GM06990 (cell line): ENCODE data around the gene SLC6A11.

Source experiments
- DNase-seq: peaks from one replicate; pipeline ENCODE4 v3.0.0-alpha.2; 2011; ENCODE audit not compliant: insufficient read length; ENCODE audit errors: extremely low read depth
- H3K27me3 ChIP-seq: replicated peaks from 2 replicates; pipeline ENCODE4 v1.6.0; 2011; ENCODE audit warnings: low read length; ENCODE audit not compliant: control insufficient read depth, insufficient read depth
- H3K36me3 ChIP-seq: 2 replicates; pipeline ENCODE4 v1.5.1; 2011; ENCODE audit warnings: low read length; ENCODE audit not compliant: control insufficient read depth, insufficient read depth
- H3K4me3 ChIP-seq: replicated peaks from 2 replicates; pipeline ENCODE4 v1.5.1; 2011; ENCODE audit warnings: low read depth, mild to moderate bottlenecking, control low read depth, low read length
- CTCF ChIP-seq: IDR thresholded peaks from 2 replicates; pipeline ENCODE4 v1.5.1; 2011; ENCODE audit warnings: low read length, control low read depth, mild to moderate bottlenecking, inconsistent platforms; ENCODE audit not compliant: insufficient read depth, poor library complexity, severe bottlenecking

The SLC6A11 gene

GRCh38 chr3:10890665-10891064, 74.6 kb downstream of the SLC6A11 start:
- Histone ChIP-seq H3K4me3 (no peak overlapping the region), H3K27me3 (no peaks in the 10 kb centered on the region), H3K36me3 (no peaks in the 10 kb centered on the region)
- TF ChIP-seq CTCF = no peak
- DNase-seq = no peak

GRCh38 chr3:10892622-10893021, 76.6 kb downstream of the SLC6A11 start:
- Histone ChIP-seq H3K27me3 (no peaks in the 10 kb centered on the region), H3K36me3 (no peaks in the 10 kb centered on the region), H3K4me3 (no peak overlapping the region)
- TF ChIP-seq CTCF = no peak
- DNase-seq = no peak

GRCh38 chr3:10901296-10901945, 85.4 kb downstream of the SLC6A11 start:
- Histone ChIP-seq H3K4me3 (no peak overlapping the region), H3K36me3 (no peaks in the 10 kb centered on the region), H3K27me3 (no peaks in the 10 kb centered on the region)
- no peak for DNase-seq
- TF ChIP-seq CTCF = no peak

GRCh38 chr3:10907262-10907661, 91.2 kb downstream of the SLC6A11 start:
- no peak for DNase-seq
- H3K27me3 ChIP-seq = no peaks in the 10 kb centered on the region
- H3K4me3 ChIP-seq = no peak overlapping the region
- TF ChIP-seq CTCF = no peak
- no peaks in the 10 kb centered on the region for H3K36me3 ChIP-seq

GRCh38 chr3:10910367-10910766, 94.3 kb downstream of the SLC6A11 start:
- no peak overlapping the region for H3K4me3 ChIP-seq
- no peaks in the 10 kb centered on the region for H3K36me3 ChIP-seq
- no peak for TF ChIP-seq CTCF
- no peaks in the 10 kb centered on the region; the same call in 1 of the 2 replicates for H3K27me3 ChIP-seq
- no peak for DNase-seq

GRCh38 chr3:10911350-10912002, 95.4 kb downstream of the SLC6A11 start:
- TF ChIP-seq CTCF = no peak
- DNase-seq = no peak
- H3K4me3 ChIP-seq = no peak overlapping the region
- no peaks in the 10 kb centered on the region; the same call in 1 of the 2 replicates for H3K27me3 ChIP-seq
- H3K36me3 ChIP-seq = no peaks in the 10 kb centered on the region
